Hepatocyte (in vitro differentiated cells): ENCODE data around the gene TLR8. TPM values are rescaled to one million over a fixed set of nuclear protein-coding genes. Genes with fewer than 3 reads are reported as not detected.

Source experiments
- DNase-seq: peaks from one replicate; pipeline ENCODE4 v3.0.0-alpha.2; 2016; ENCODE audit warnings: low spot score
- H2AFZ ChIP-seq: fragments of 200-600 bp; sonication (generic); 2 replicates; pipeline ENCODE4 v1.6.0; 2016; ENCODE audit warnings: antibody characterized with exemption, mild to moderate bottlenecking
- H3K27ac ChIP-seq: fragments of 200-600 bp; sonication (generic); 2 replicates; pipeline ENCODE4 v1.5.1; 2016; ENCODE audit warnings: mild to moderate bottlenecking
- H3K27me3 ChIP-seq: fragments of 200-600 bp; sonication (generic); 2 replicates; pipeline ENCODE4 v1.6.1; 2016
- H3K36me3 ChIP-seq: fragments of 200-600 bp; sonication (generic); replicated peaks from 2 replicates; pipeline ENCODE4 v1.5.1; 2016; ENCODE audit warnings: low read depth; ENCODE audit not compliant: insufficient read depth
- H3K4me1 ChIP-seq: fragments of 200-600 bp; sonication (generic); 2 replicates; pipeline ENCODE4 v1.5.1; 2016; ENCODE audit warnings: mild to moderate bottlenecking, moderate library complexity; ENCODE audit not compliant: insufficient read depth
- H3K4me2 ChIP-seq: fragments of 200-600 bp; sonication (generic); 2 replicates; pipeline ENCODE4 v1.6.0; 2016
- H3K4me3 ChIP-seq: fragments of 200-600 bp; sonication (generic); 2 replicates; pipeline ENCODE4 v1.5.1; 2016; ENCODE audit warnings: mild to moderate bottlenecking
- H3K79me2 ChIP-seq: fragments of 200-600 bp; sonication (generic); 2 replicates; pipeline ENCODE4 v1.6.0; 2017; ENCODE audit warnings: mild to moderate bottlenecking
- H3K9me2 ChIP-seq: fragments of 200-600 bp; sonication (generic); replicated peaks from 2 replicates; pipeline ENCODE4 v1.6.0; 2017; ENCODE audit warnings: mild to moderate bottlenecking; ENCODE audit not compliant: insufficient read depth
- H3K9me3 ChIP-seq: fragments of 200-600 bp; sonication (generic); 2 replicates; pipeline ENCODE4 v1.5.1; 2016; ENCODE audit warnings: low read depth, mild to moderate bottlenecking
- H4K20me1 ChIP-seq: fragments of 200-600 bp; sonication (generic); 2 replicates; pipeline ENCODE4 v1.6.0; 2016; ENCODE audit warnings: mild to moderate bottlenecking; ENCODE audit not compliant: insufficient read depth, poor library complexity, severe bottlenecking
- CTCF ChIP-seq: fragments of 200-600 bp; sonication (generic); IDR thresholded peaks from 2 replicates; pipeline ENCODE4 v1.5.1; 2016; ENCODE audit warnings: antibody characterized with exemption, mild to moderate bottlenecking; ENCODE audit not compliant: poor library complexity
- EZH2 ChIP-seq: fragments of 200-600 bp; sonication (generic); IDR thresholded peaks from 2 replicates; pipeline ENCODE4 v1.6.1; 2016; ENCODE audit warnings: antibody characterized with exemption, mild to moderate bottlenecking, borderline replicate concordance
- EZH2phosphoT487 ChIP-seq: fragments of 200-600 bp; sonication (generic); IDR thresholded peaks from one replicate; pipeline ENCODE4 v1.6.1; 2018; ENCODE audit warnings: antibody characterized with exemption, mild to moderate bottlenecking, low read depth, moderate library complexity; ENCODE audit not compliant: unreplicated experiment, severe bottlenecking
- WGBS: methylation state at CpG from one replicate; pipeline ENCODE4 v1.1.6; 2016; ENCODE audit warnings: low lambda C conversion rate; ENCODE audit errors: missing lambda C conversion rate; 5-methylcytosine and 5-hydroxymethylcytosine counted together
- polyA plus RNA-seq: library from polyadenylated mRNA; unstranded; fragments of >200 nt; fragmentation: Nextera tagmentation; extraction: Ambion mirVana; gene quantifications from 2 replicates; pipeline ENCODE4 v1.2.1, GENCODE V29; 2016
- total RNA-seq: library from RNA; depleted of rRNA; stranded (reverse); fragments of >200 nt; gene quantifications from 2 replicates; pipeline ENCODE4 v1.2.3, GENCODE V29; 2014

The TLR8 gene
- total and polyA plus RNA-seq, 2 experiments from 2014 or later, result 0.07 TPM; not detected in 1

DNA sequence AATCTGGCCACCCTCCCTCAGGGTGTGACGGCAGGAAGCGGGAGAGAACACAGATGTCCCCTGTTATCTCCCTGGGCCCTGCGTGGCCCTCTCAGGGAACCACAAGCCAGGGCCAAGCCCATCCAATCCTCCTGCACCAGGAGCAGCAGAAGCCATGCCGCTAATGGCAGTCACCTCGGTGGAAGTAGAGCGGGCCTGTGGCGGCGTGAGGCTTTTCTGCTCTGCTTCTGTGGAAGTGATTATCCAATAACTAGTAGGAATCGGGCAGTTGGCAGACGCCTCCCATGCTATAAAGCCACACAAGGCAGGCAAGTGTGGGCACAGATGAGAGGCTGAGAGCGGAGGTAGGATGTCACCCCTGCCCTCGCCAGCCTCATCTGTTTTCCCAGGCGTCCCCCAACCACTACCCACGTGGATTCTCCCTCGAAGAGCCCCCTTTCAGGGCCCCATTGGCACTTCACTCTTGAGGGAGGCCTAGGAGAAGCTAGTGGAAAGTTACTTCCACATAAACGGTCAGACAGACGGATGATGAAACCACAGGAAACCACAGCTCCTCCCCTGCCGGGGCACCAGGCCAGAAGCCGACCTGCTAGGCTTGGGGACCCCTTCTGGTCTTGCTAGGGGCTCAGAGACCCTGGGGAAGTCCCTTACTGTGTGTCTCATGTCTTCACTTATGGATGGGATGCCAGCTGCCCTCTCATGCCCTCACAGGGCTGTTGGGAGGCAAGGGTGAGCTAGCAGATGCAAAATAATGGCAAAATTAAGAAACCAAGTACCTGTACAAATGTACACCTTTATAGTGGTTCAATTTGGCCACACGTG lies 49.7 kb downstream of the TLR8 start:
- Histone ChIP-seq H3K27ac (peak overlapping the region; percentile 79), H2AFZ (peak overlapping the region; percentile 58), H3K27me3 (no peaks in the 10 kb centered on the region), H3K9me3 (no peaks in the 10 kb centered on the region), H3K4me2 (peak overlapping the region; percentile 21), H3K36me3 (no peaks in the 10 kb centered on the region), H3K79me2 (no peaks in the 10 kb centered on the region), H3K4me1 (peaks cover 20% of the 10 kb centered on the region), H4K20me1 (no peaks in the 10 kb centered on the region), H3K4me3 (no peak overlapping the region), H3K9me2 (no peaks in the 10 kb centered on the region)
- peak; percentile 60 for DNase-seq
- TF ChIP-seq EZH2phosphoT487 (no peak), EZH2 (no peak), CTCF (no peak)
- 63% methylated on average over 20 of the region's 20 CpGs for WGBS

DNA sequence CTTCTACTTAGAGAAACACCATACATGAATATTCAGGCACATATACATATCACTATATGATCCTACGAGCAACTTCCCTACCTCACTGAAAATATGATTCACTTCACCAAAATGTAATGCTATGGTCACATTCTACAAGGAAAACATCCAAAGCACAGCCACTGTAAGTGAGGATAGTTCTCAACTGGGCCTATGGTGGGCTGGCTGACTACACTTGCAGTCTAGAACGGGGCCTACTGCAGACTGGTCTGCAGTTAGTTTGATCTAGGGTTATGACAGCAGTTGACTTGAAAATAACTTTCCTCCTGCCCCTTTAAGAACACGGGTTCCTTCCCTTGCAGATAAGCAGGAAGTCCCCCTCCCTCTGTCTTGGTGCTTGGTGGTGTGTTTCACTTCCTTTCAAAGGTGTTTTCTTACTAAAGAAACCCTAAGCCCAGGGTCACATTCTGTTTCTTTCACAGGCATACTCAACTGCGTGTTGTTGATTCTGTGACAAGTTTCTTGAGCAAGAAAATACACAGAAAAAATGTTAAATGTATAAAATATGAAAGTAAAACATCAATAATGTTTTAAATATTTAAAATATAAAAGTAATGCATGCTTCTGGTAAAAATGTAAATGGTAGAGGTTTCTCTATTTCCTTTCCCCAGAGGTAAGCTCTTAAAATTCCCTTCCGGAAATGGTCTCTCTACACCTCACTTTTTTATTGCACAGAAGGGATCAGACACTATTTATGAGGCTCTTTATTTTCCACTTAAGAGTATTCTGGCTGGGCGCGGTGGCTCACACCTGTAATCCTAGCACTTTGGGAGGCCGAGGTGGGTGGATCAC lies 50.5 kb downstream of the TLR8 start:
- TF ChIP-seq EZH2phosphoT487 (no peak), EZH2 (no peak), CTCF (no peak)
- peak; percentile 45 for DNase-seq
- no peak overlapping the region for H3K4me3 ChIP-seq
- 56% methylated on average over 8 of the region's 8 CpGs for WGBS
- H3K9me3 ChIP-seq, result no peaks in the 10 kb centered on the region
- H4K20me1 ChIP-seq, result no peaks in the 10 kb centered on the region
- no peaks in the 10 kb centered on the region for H3K79me2 ChIP-seq
- H3K4me2 ChIP-seq, result peak overlapping the region; percentile 21
- H3K27me3 ChIP-seq, result no peaks in the 10 kb centered on the region
- H3K4me1 ChIP-seq, result peaks cover 20% of the 10 kb centered on the region
- H3K36me3 ChIP-seq, result no peaks in the 10 kb centered on the region
- H3K9me2 ChIP-seq, result no peaks in the 10 kb centered on the region
- peak overlapping the region; percentile 79 for H3K27ac ChIP-seq
- peak overlapping the region; percentile 58 for H2AFZ ChIP-seq

DNA sequence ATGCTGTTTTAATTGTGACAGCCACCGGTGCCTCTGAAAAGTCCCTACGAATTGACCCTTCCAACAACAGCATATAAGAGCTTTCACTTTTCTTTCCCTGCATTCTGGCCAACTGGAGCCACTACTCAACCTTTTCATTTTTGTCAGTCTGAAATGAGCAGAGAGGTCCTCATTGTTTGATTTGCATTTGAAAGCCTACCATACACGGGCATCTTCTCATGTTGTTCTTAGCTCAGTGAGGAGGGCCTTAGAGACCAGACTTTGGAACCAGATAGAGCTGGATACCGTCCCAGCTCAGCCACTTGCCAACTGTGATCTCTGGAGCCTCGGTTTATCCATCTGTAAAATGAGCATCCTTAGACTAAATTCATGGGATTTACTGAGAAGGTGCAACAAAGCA lies 51.6 kb downstream of the TLR8 start:
- DNase-seq, result no peak
- no peak overlapping the region for H3K27ac ChIP-seq
- H3K4me3 ChIP-seq, result no peak overlapping the region
- no peaks in the 10 kb centered on the region for H3K9me3 ChIP-seq
- no peaks in the 10 kb centered on the region for H3K27me3 ChIP-seq
- H2AFZ ChIP-seq, result no peak overlapping the region
- WGBS, result 94% methylated on average over 5 of the region's 5 CpGs
- no peak overlapping the region for H3K4me2 ChIP-seq
- H3K9me2 ChIP-seq, result no peaks in the 10 kb centered on the region
- no peaks in the 10 kb centered on the region for H3K79me2 ChIP-seq
- no peaks in the 10 kb centered on the region for H3K36me3 ChIP-seq
- H3K4me1 ChIP-seq, result peaks cover 20% of the 10 kb centered on the region
- TF ChIP-seq EZH2phosphoT487 (no peak), CTCF (no peak), EZH2 (no peak)
- no peaks in the 10 kb centered on the region for H4K20me1 ChIP-seq
